C4-2B (cell line): Measurements from ENCODE around the gene IL3RA.
"Not testable (repeated sequence)": the region's sequence is repeated elsewhere in the genome, so short reads cannot be mapped to it uniquely, and the experiment has no call there.

Experiments used
- H3K27ac ChIP-seq: fragments of 450-650 bp; 2 replicates; pipeline ENCODE4 v1.5.1; 2017
- CTCF ChIP-seq: fragments of 450-650 bp; conservative IDR thresholded peaks from 2 replicates; pipeline ENCODE4 v1.5.1; 2017; ENCODE audit warnings: mild to moderate bottlenecking
- ZFX ChIP-seq: fragments of 450-650 bp; IDR thresholded peaks from 2 replicates; pipeline ENCODE4 v1.6.1; 2017

The IL3RA gene

GRCh38 chrX:1357993-1358392 is 21.4 kb downstream of the IL3RA start:
- no peak overlapping the region for H3K27ac ChIP-seq
- TF ChIP-seq ZFX = no peak
- no peak for TF ChIP-seq CTCF

- no peak overlapping the region for H3K27ac ChIP-seq
- TF ChIP-seq ZFX (no peak), CTCF (no peak)
Measured at GRCh38 chrX:1358793-1359476, 22.4 kb downstream of the IL3RA start.

GRCh38 chrX:1359477-1359873 is 22.9 kb downstream of the IL3RA start:
- TF ChIP-seq ZFX (no peak), CTCF (no peak)
- no peak overlapping the region for H3K27ac ChIP-seq

- no peak overlapping the region for H3K27ac ChIP-seq
- no peak for TF ChIP-seq ZFX
- TF ChIP-seq CTCF = no peak
Measured at GRCh38 chrX:1360171-1360570, 23.6 kb downstream of the IL3RA start.

- no peak for TF ChIP-seq ZFX
- no peak for TF ChIP-seq CTCF
- H3K27ac ChIP-seq = no peak overlapping the region
Measured at GRCh38 chrX:1361275-1361674, 24.7 kb downstream of the IL3RA start.

- no peak for TF ChIP-seq ZFX
- H3K27ac ChIP-seq = no peak overlapping the region
Measured at GRCh38 chrX:1361910-1362309, 25.3 kb downstream of the IL3RA start.

- H3K27ac ChIP-seq = not testable (repeated sequence)
Measured at GRCh38 chrX:1366363-1366762, 29.8 kb downstream of the IL3RA start.

GRCh38 chrX:1368385-1368698 is 31.8 kb downstream of the IL3RA start:
- TF ChIP-seq CTCF (no peak), ZFX (no peak)
- H3K27ac ChIP-seq = no peak overlapping the region

GRCh38 chrX:1378306-1378759 is 41.7 kb downstream of the IL3RA start:
- H3K27ac ChIP-seq = no peak overlapping the region
- no peak for TF ChIP-seq CTCF
- no peak for TF ChIP-seq ZFX
